Measurements from ENCODE around the gene IFIT2.
"Not testable (repeated sequence)": the region's sequence is repeated elsewhere in the genome, so short reads cannot be mapped to it uniquely, and the experiment has no call there.

Gene IFIT2

GRCh38 chr10:89308736-89309135 lies 6.9 kb downstream of the IFIT2 start:
- no peak for DNase-seq

DNA sequence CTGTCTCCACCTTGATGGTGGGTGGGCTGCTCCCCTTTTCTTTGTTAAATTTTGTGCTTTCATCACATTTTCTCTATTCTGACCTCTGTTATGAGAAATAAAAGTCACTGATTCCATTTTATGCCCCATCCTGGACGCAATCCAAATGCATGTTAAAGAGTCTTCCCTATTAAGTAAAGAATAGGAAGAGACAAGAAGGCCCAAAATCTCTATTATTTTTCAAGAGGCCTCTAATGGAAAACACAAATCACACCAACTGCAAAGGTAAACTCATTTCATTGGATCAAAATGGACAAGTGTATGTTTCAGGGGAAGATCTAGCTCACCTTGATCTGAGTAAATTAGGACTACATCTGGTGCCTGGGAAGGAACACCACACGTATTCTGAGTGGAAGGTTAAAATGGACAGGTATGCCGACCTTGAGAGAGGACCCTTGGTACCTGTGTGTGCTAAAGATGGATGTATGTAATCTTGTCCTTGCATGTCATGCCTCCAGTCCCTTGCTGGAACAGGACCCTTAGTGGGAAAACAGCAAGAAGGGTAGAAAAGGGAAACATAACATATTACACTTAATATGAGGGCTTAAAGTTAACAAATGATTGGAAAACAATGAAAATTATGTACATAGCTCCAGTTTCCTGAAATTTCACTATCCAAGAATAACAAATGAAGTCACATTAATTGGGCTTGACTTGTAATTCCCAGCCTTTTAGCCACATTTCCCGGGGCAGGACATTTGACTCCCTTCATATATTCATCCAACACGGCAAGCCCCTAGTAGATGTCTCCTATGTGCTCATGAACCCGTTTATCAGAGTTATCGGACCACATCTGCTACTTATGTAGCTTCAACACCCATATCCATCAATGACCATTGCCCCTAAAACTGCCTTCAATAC lies 7.6 kb downstream of the IFIT2 start:
- DNase-seq: no peak

GRCh38 chr10:89310056-89310893 lies 8.4 kb downstream of the IFIT2 start:
- DNase-seq: no peak

- DNase-seq: no peak
Measured at GRCh38 chr10:89312973-89313372, 11.1 kb downstream of the IFIT2 start.

GRCh38 chr10:89314676-89315075 lies 12.8 kb downstream of the IFIT2 start:
- DNase-seq: no peak

DNA sequence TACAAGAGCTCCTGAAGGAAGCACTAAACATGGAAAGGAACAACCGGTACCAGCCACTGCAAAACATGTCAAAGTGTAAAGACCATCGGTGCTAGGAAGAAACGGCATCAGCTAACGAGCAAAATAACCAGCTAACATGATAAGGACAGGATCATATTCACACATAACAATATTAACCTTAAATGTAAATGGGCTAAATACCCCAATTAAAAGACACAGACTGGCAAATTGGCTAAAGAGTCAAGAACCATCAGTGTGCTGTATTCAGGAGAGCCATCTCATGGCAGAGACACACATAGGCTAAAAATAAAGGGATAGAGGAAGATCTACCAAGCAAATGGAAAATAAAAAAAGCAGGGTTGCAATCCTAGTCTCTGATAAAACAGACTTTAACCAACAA lies 16.2 kb downstream of the IFIT2 start:
- not testable (repeated sequence) for DNase-seq

DNA sequence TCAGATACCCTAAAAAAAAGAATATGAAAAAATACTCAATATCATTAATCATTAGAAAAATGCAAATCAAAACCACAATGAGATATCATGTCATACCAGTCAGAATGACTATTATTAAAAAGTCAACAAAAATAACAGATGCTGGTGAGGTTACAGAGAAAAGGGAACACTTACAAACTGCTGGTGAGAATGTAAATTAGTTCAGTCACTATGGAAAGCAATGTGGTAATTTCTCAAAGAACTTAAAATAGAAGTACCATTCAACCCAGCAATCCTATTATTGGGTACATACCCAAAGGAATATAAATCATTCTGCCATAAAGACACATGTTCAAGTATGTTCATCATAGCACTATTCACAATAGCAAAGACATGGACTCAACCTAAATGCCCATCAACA lies 23.2 kb downstream of the IFIT2 start:
- not testable (repeated sequence) for DNase-seq

- DNase-seq: not testable (repeated sequence)
Measured at GRCh38 chr10:89325856-89326255, 24.0 kb downstream of the IFIT2 start.

- peak; percentile 33 for DNase-seq
Measured at GRCh38 chr10:89327803-89328441, 26.1 kb downstream of the IFIT2 start, which contains the start of gene IFIT3. Gene IFIT3 (plus strand): TSS chr10:89327997. CDS start chr10:89328074, 77 bp downstream.

DNA sequence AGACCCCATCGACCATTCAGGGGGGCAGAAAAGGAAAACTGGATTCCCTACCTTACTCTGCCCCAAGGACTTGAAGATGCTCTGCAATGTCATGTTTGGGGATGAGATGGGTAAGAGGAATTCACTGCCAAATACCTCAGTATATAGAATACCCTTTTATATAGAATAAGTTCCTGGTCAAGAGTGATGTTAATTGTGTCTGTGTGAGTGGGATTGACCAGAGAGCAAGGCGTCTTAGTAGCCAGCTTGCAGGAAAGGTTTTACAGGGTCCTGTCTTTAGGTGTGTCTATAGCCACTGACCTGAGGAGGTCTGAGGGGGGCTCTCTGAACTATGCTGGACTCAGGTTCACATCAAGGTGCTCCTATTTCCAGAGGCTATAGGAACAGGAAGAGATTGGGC lies 27.3 kb downstream of the IFIT2 start:
- no peak for DNase-seq

DNA sequence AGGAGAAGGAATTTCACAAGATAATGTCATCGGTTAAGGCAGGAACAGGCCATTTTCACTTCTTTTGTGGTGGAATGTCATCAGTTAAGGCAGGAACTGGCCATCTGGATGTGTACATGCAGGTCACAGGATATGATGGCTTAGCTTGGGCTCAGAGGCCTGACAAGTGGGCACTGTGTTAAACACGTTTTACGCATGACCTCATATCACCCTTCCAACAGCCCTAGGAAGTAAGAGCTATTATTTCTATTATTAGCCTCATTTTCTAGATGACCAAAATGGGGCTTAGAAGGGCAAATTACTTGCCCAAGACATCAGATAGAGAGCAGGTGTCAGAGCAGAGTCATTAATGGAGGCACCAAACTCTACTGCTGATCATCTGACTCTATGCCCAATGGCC lies 28.2 kb downstream of the IFIT2 start:
- not testable (repeated sequence) for DNase-seq

- no peak for DNase-seq
Measured at GRCh38 chr10:89330537-89331212, 28.8 kb downstream of the IFIT2 start.

DNA sequence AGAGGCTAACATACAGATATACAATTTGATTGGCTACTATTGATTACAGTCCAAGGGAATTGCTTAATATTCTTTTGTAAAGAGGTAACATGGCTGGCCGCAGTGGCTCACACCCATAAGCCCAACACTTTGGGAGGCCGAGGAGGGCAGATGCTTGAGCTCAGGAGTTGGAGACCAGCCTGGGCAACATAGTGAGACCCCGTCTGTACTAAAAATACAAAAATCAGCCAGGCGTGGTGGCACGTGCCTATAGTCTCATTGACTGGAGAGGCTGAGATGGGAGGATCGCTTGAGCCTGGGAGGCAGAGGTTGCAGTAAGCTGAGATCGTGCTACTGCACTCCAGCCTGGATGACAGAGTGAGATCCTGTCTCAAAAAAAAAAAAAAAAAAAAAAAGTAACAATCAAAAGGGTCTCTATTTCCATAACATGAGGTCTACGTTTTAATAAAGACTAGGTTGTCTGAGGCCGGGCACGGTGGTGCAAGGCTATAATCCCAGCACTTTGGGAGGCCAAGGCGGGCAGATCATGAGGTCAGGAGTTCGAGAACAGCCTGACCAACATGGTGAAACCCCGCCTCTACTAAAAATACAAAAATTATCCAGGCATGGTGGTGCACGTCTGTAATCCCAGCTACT lies 29.8 kb downstream of the IFIT2 start:
- not testable (repeated sequence) for DNase-seq

DNA sequence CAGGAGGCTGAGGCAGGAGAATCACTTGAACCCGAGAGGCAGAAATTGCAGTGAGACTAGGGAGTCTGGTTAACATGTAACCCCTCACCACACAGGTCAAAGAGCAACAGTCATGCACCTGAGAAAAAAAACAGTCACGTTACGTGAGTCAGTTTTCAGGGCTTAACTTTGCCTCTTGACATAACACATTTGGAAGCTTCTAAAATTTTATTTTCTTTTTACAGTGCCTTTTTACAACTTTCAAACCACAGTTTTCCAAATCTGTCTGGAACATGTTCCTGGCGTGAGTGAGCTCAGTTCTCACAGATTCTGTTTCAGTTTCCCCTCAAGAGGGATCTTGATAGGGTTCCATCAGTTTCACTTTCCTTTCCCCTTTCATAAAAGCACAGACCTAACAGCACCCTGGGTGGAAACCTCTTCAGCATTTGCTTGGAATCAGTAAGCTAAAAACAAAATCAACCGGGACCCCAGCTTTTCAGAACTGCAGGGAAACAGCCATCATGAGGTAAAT lies 30.3 kb downstream of the IFIT2 start:
- peak; percentile 51 for DNase-seq

GRCh38 chr10:89335226-89335625 lies 33.4 kb downstream of the IFIT2 start:
- no peak for DNase-seq

- no peak for DNase-seq
Measured at GRCh38 chr10:89336241-89336640, 34.4 kb downstream of the IFIT2 start.

GRCh38 chr10:89337484-89337883 lies 35.6 kb downstream of the IFIT2 start:
- peak; percentile 66 for DNase-seq

GRCh38 chr10:89338713-89339112 lies 36.9 kb downstream of the IFIT2 start:
- no peak for DNase-seq

DNA sequence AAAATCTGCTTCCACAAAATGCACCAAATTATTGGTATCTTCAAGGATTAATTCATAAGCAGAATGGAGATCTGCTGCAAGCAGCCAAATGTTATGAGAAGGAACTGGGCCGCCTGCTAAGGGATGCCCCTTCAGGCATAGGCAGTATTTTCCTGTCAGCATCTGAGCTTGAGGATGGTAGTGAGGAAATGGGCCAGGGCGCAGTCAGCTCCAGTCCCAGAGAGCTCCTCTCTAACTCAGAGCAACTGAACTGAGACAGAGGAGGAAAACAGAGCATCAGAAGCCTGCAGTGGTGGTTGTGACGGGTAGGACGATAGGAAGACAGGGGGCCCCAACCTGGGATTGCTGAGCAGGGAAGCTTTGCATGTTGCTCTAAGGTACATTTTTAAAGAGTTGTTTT lies 38.0 kb downstream of the IFIT2 start:
- no peak for DNase-seq

- no peak for DNase-seq
Measured at GRCh38 chr10:89341649-89342048, 39.8 kb downstream of the IFIT2 start.

GRCh38 chr10:89342206-89342958 lies 40.5 kb downstream of the IFIT2 start:
- DNase-seq: no peak
